Measurements from ENCODE around the gene MSANTD1.

MSANTD1 gene

GRCh38 chr4:3266076-3266475 is 17.1 kb downstream of the MSANTD1 start:
- Mint-ChIP-seq H3K27me3 (no peaks in the 10 kb centered on the region), H3K4me1 (ENCODE audit: low read depth) (no peaks in the 10 kb centered on the region), H3K27ac (no peak overlapping the region), H3K4me3 (no peak overlapping the region), H3K36me3 (ENCODE audit: low read depth) (no peaks in the 10 kb centered on the region), H3K9me3 (no peaks in the 10 kb centered on the region)
- intact Hi-C loops (cut with micrococcal nuclease): no loop called here

- Mint-ChIP-seq H3K36me3 (ENCODE audit: low read depth) (no peaks in the 10 kb centered on the region), H3K4me1 (ENCODE audit: low read depth) (no peaks in the 10 kb centered on the region), H3K27me3 (no peaks in the 10 kb centered on the region), H3K4me3 (no peak overlapping the region), H3K9me3 (no peaks in the 10 kb centered on the region), H3K27ac (no peak overlapping the region)
- intact Hi-C loops (cut with micrococcal nuclease): no loop called here
Observed at GRCh38 chr4:3267576-3268394, 18.8 kb downstream of the MSANTD1 start.

- Mint-ChIP-seq H3K4me1 (ENCODE audit: low read depth) (no peaks in the 10 kb centered on the region), H3K36me3 (ENCODE audit: low read depth) (no peaks in the 10 kb centered on the region), H3K9me3 (no peaks in the 10 kb centered on the region), H3K27ac (no peak overlapping the region), H3K27me3 (no peaks in the 10 kb centered on the region), H3K4me3 (no peak overlapping the region)
- intact Hi-C loops (cut with micrococcal nuclease): no loop called here
Observed at GRCh38 chr4:3268395-3269104, 19.6 kb downstream of the MSANTD1 start.

- H3K4me3 Mint-ChIP-seq: no peak overlapping the region
- intact Hi-C loops (cut with micrococcal nuclease): no loop called here
- no peaks in the 10 kb centered on the region for H3K9me3 Mint-ChIP-seq
- H3K27ac Mint-ChIP-seq: no peak overlapping the region
- H3K36me3 Mint-ChIP-seq (ENCODE audit: low read depth): no peaks in the 10 kb centered on the region
- no peaks in the 10 kb centered on the region for H3K4me1 Mint-ChIP-seq (ENCODE audit: low read depth)
- no peaks in the 10 kb centered on the region for H3K27me3 Mint-ChIP-seq
Observed at GRCh38 chr4:3269105-3269927, 20.4 kb downstream of the MSANTD1 start.

GRCh38 chr4:3269991-3270611 is 21.1 kb downstream of the MSANTD1 start:
- no peaks in the 10 kb centered on the region for H3K36me3 Mint-ChIP-seq (ENCODE audit: low read depth)
- H3K27ac Mint-ChIP-seq: no peak overlapping the region
- H3K4me3 Mint-ChIP-seq: no peak overlapping the region
- no peaks in the 10 kb centered on the region for H3K9me3 Mint-ChIP-seq
- no peaks in the 10 kb centered on the region for H3K4me1 Mint-ChIP-seq (ENCODE audit: low read depth)
- intact Hi-C loops (cut with micrococcal nuclease): no loop called here
- H3K27me3 Mint-ChIP-seq: no peaks in the 10 kb centered on the region

GRCh38 chr4:3271131-3271530 is 22.2 kb downstream of the MSANTD1 start:
- H3K4me3 Mint-ChIP-seq: no peak overlapping the region
- H3K9me3 Mint-ChIP-seq: no peaks in the 10 kb centered on the region
- no peak overlapping the region for H3K27ac Mint-ChIP-seq
- H3K27me3 Mint-ChIP-seq: no peaks in the 10 kb centered on the region
- H3K36me3 Mint-ChIP-seq (ENCODE audit: low read depth): no peaks in the 10 kb centered on the region
- intact Hi-C loops (cut with micrococcal nuclease): no loop called here
- H3K4me1 Mint-ChIP-seq (ENCODE audit: low read depth): no peaks in the 10 kb centered on the region

- intact Hi-C loops (cut with micrococcal nuclease): no loop called here
- no peak overlapping the region for H3K27ac Mint-ChIP-seq
- H3K4me1 Mint-ChIP-seq (ENCODE audit: low read depth): no peaks in the 10 kb centered on the region
- peaks cover 21% of the 10 kb centered on the region for H3K9me3 Mint-ChIP-seq
- peaks cover 9% of the 10 kb centered on the region for H3K27me3 Mint-ChIP-seq
- H3K36me3 Mint-ChIP-seq (ENCODE audit: low read depth): no peaks in the 10 kb centered on the region
- H3K4me3 Mint-ChIP-seq: no peak overlapping the region
Observed at GRCh38 chr4:3276986-3277385, 28.0 kb downstream of the MSANTD1 start.

- intact Hi-C loops (cut with micrococcal nuclease): no loop called here
- H3K4me3 Mint-ChIP-seq: no peak overlapping the region
- H3K27me3 Mint-ChIP-seq: peaks cover 30% of the 10 kb centered on the region
- H3K36me3 Mint-ChIP-seq (ENCODE audit: low read depth): no peaks in the 10 kb centered on the region
- H3K9me3 Mint-ChIP-seq: peaks cover 22% of the 10 kb centered on the region
- H3K27ac Mint-ChIP-seq: no peak overlapping the region
- H3K4me1 Mint-ChIP-seq (ENCODE audit: low read depth): peaks cover 7% of the 10 kb centered on the region
Observed at GRCh38 chr4:3280466-3280865, 31.5 kb downstream of the MSANTD1 start.

- intact Hi-C loops (cut with micrococcal nuclease): no loop called here
- no peak overlapping the region for H3K4me3 Mint-ChIP-seq
- peaks cover 25% of the 10 kb centered on the region for H3K4me1 Mint-ChIP-seq (ENCODE audit: low read depth)
- peaks cover 17% of the 10 kb centered on the region for H3K9me3 Mint-ChIP-seq
- H3K36me3 Mint-ChIP-seq (ENCODE audit: low read depth): no peaks in the 10 kb centered on the region
- H3K27me3 Mint-ChIP-seq: peaks cover 43% of the 10 kb centered on the region
- peak overlapping the region; percentile 12 for H3K27ac Mint-ChIP-seq
Observed at GRCh38 chr4:3283483-3283882, 34.5 kb downstream of the MSANTD1 start.

- Mint-ChIP-seq H3K36me3 (ENCODE audit: low read depth) (no peaks in the 10 kb centered on the region), H3K9me3 (peaks cover 13% of the 10 kb centered on the region), H3K4me1 (ENCODE audit: low read depth) (peaks cover 29% of the 10 kb centered on the region), H3K4me3 (no peak overlapping the region), H3K27me3 (peaks cover 48% of the 10 kb centered on the region), H3K27ac (peak overlapping the region; percentile 12)
- intact Hi-C loops (cut with micrococcal nuclease): no loop called here
Observed at GRCh38 chr4:3283916-3284315, 35.0 kb downstream of the MSANTD1 start.

- intact Hi-C loops (cut with micrococcal nuclease): no loop called here
- H3K4me3 Mint-ChIP-seq: no peak overlapping the region
- H3K27ac Mint-ChIP-seq: no peak overlapping the region
- no peaks in the 10 kb centered on the region for H3K36me3 Mint-ChIP-seq (ENCODE audit: low read depth)
- peaks cover 53% of the 10 kb centered on the region for H3K27me3 Mint-ChIP-seq
- H3K9me3 Mint-ChIP-seq: peaks cover 8% of the 10 kb centered on the region
- H3K4me1 Mint-ChIP-seq (ENCODE audit: low read depth): peaks cover 30% of the 10 kb centered on the region
Observed at GRCh38 chr4:3284734-3285557, 36.0 kb downstream of the MSANTD1 start.

GRCh38 chr4:3285558-3286334 is 36.8 kb downstream of the MSANTD1 start:
- Mint-ChIP-seq H3K4me1 (ENCODE audit: low read depth) (peaks cover 30% of the 10 kb centered on the region), H3K4me3 (no peak overlapping the region), H3K27me3 (peaks cover 54% of the 10 kb centered on the region), H3K9me3 (peaks cover 8% of the 10 kb centered on the region), H3K36me3 (ENCODE audit: low read depth) (no peaks in the 10 kb centered on the region), H3K27ac (peak overlapping the region; percentile 19)
- intact Hi-C loops (cut with micrococcal nuclease): no loop called here
